PC-3 (cell line): ENCODE data around the gene MRPL50. TPM values are rescaled to one million over a fixed set of nuclear protein-coding genes. Genes with fewer than 3 reads are reported as not detected.

ENCODE experiments used
- ATAC-seq: fragments of 200-7000 bp; cut with Tn5 transposase; 2 replicates; pipeline ENCODE4 v1.9.1; 2020; ENCODE audit warnings: mild to moderate bottlenecking, moderate library complexity
- BruUV-seq: library from RNA; stranded (reverse); fragments of 400-500 nt; replicated peaks from 2 replicates; lab custom pipeline; 2021; lab: Mats Ljungman, UMichigan
- CTCF ChIA-PET: fragments of 300-600 bp; sonication (Branson Sonifier 250); formaldehyde crosslinking; loops from one replicate; lab custom pipeline; 2022; ENCODE audit warnings: antibody characterized with exemption; lab: Charles Lee
- POLR2A ChIA-PET: fragments of 300-600 bp; sonication (Branson Sonifier 250); formaldehyde crosslinking; loops from one replicate; lab custom pipeline; 2022; ENCODE audit warnings: antibody characterized with exemption; ENCODE audit not compliant: unreplicated experiment; lab: Charles Lee
- DNase-seq: peaks from one replicate; pipeline ENCODE4 v3.0.0-alpha.2; 2015
- H2AFZ ChIP-seq: fragments of 300-600 bp; sonication (generic); 2 replicates; pipeline ENCODE4 v1.6.0; 2016; ENCODE audit warnings: antibody characterized with exemption, low read length
- H3F3A ChIP-seq: fragments of 300-600 bp; sonication (generic); one replicate; pipeline ENCODE4 v1.6.0; 2017; ENCODE audit warnings: antibody characterized with exemption, low read length, control low read depth, mild to moderate bottlenecking; ENCODE audit not compliant: unreplicated experiment
- H3K27ac ChIP-seq: fragments of 300-600 bp; sonication (generic); 2 replicates; pipeline ENCODE4 v1.5.1; 2016; ENCODE audit warnings: mild to moderate bottlenecking, low read length
- H3K27me3 ChIP-seq: fragments of 300-600 bp; sonication (generic); 2 replicates; pipeline ENCODE4 v1.6.1; 2016; ENCODE audit warnings: low read length, mixed read lengths
- H3K36me3 ChIP-seq: fragments of 300-600 bp; sonication (generic); 2 replicates; pipeline ENCODE4 v1.6.1; 2016; ENCODE audit warnings: low read depth, mixed run types, low read length, mixed read lengths
- H3K4me1 ChIP-seq: fragments of 300-600 bp; sonication (generic); 2 replicates; pipeline ENCODE4 v1.5.1; 2016; ENCODE audit warnings: low read length; ENCODE audit not compliant: insufficient read depth
- H3K4me2 ChIP-seq: fragments of 300-600 bp; sonication (generic); 2 replicates; pipeline ENCODE4 v1.6.0; 2016; ENCODE audit warnings: low read length
- H3K4me3 ChIP-seq: fragments of 300-600 bp; sonication (generic); 2 replicates; pipeline ENCODE4 v1.5.1; 2016; ENCODE audit warnings: mild to moderate bottlenecking, low read length, mixed read lengths
- H3K79me2 ChIP-seq: fragments of 300-600 bp; sonication (generic); 2 replicates; pipeline ENCODE4 v1.6.1; 2017; ENCODE audit warnings: low read length, mixed read lengths
- H3K9ac ChIP-seq: fragments of 300-600 bp; sonication (generic); 2 replicates; pipeline ENCODE4 v1.6.0; 2016; ENCODE audit warnings: mild to moderate bottlenecking, low read length
- H3K9me2 ChIP-seq: fragments of 300-600 bp; sonication (generic); replicated peaks from 2 replicates; pipeline ENCODE4 v1.6.1; 2016; ENCODE audit warnings: mixed run types, low read length, mixed read lengths
- H3K9me3 ChIP-seq: fragments of 300-600 bp; sonication (generic); 2 replicates; pipeline ENCODE4 v1.6.1; 2016; ENCODE audit warnings: low read length, mixed read lengths
- H4K20me1 ChIP-seq: fragments of 300-600 bp; sonication (generic); 2 replicates; pipeline ENCODE4 v1.6.1; 2016; ENCODE audit warnings: low read length, mixed read lengths
- CTCF ChIP-seq: fragments of 300-600 bp; sonication (generic); conservative IDR thresholded peaks from 2 replicates; pipeline ENCODE4 v1.5.1; 2017; ENCODE audit warnings: antibody characterized with exemption, low read depth, mild to moderate bottlenecking, low read length
- EZH2 ChIP-seq: fragments of 300-600 bp; sonication (generic); IDR thresholded peaks from one replicate; pipeline ENCODE4 v1.6.1; 2017; ENCODE audit warnings: antibody characterized with exemption, mild to moderate bottlenecking, low read length; ENCODE audit not compliant: unreplicated experiment
- EZH2phosphoT487 ChIP-seq: fragments of 300-600 bp; sonication (generic); IDR thresholded peaks from 2 replicates; pipeline ENCODE4 v1.6.1; 2018; ENCODE audit warnings: mild to moderate bottlenecking, antibody characterized with exemption, low read length, borderline replicate concordance
- intact Hi-C: fragments of 100-400 bp; cut with micrococcal nuclease; formaldehyde crosslinking; loops from 2 replicates; pipeline ENCODE4 v1.9.0; 2023
- total RNA-seq: library from RNA; depleted of rRNA; stranded (reverse); fragments of >200 nt; gene quantifications from 2 replicates; pipeline ENCODE4 v1.2.3, GENCODE V29; 2014

The MRPL50 gene
- total RNA-seq, 1 experiment from 2014 or later = 10.2 TPM

- ATAC-seq (no peak), DNase-seq (no peak)
- no TSS peak for BruUV-seq
- H3K4me3 ChIP-seq = peak overlapping the region; percentile 70
- no peaks in the 10 kb centered on the region for H3K9me2 ChIP-seq
- H3K9me3 ChIP-seq = peaks cover 3% of the 10 kb centered on the region; the same call in 1 of the 2 replicates
- ChIA-PET CTCF (no interaction called here), POLR2A (interaction anchor here (0.6 kb wide), 1 partner anchor 798 kb away, joined by 7 read pairs; no protein-coding TSS in a partner anchor)
- H3K27ac ChIP-seq = no peak overlapping the region
- H4K20me1 ChIP-seq = no peaks in the 10 kb centered on the region
- no peaks in the 10 kb centered on the region for H3F3A ChIP-seq
- H2AFZ ChIP-seq = no peak overlapping the region
- TF ChIP-seq EZH2 (no peak), EZH2phosphoT487 (no peak), CTCF (no peak)
- peaks cover 61% of the 10 kb centered on the region for H3K36me3 ChIP-seq
- no peaks in the 10 kb centered on the region for H3K27me3 ChIP-seq
- intact Hi-C loops = no loop called here
- H3K4me2 ChIP-seq = peak overlapping the region; percentile 83; the same call in 1 of the 2 replicates
- peaks cover 51% of the 10 kb centered on the region for H3K79me2 ChIP-seq
- H3K4me1 ChIP-seq = peaks cover 3% of the 10 kb centered on the region; the same call in 1 of the 2 replicates
- no peak overlapping the region for H3K9ac ChIP-seq
Observed at GRCh38 chr9:101400120-101400519, 1.7 kb upstream of the MRPL50 start.

GRCh38 chr9:101399643-101399970 lies 1.2 kb upstream of the MRPL50 start:
- H3K4me2 ChIP-seq = peak overlapping the region; percentile 83
- H3K79me2 ChIP-seq = peaks cover 56% of the 10 kb centered on the region
- peaks cover 61% of the 10 kb centered on the region for H3K36me3 ChIP-seq
- no TSS peak for BruUV-seq
- H3K4me3 ChIP-seq = peak overlapping the region; percentile 70
- peaks cover 3% of the 10 kb centered on the region; the same call in 1 of the 2 replicates for H3K9me3 ChIP-seq
- H4K20me1 ChIP-seq = no peaks in the 10 kb centered on the region
- H3K4me1 ChIP-seq = peaks cover 3% of the 10 kb centered on the region; the same call in 1 of the 2 replicates
- H3K9me2 ChIP-seq = no peaks in the 10 kb centered on the region
- TF ChIP-seq EZH2 (no peak), EZH2phosphoT487 (no peak), CTCF (no peak)
- no peak for DNase-seq
- no peak for ATAC-seq
- peak overlapping the region; percentile 69; the same call in 1 of the 2 replicates for H2AFZ ChIP-seq
- H3K27me3 ChIP-seq = no peaks in the 10 kb centered on the region
- peak overlapping the region; percentile 72 for H3K9ac ChIP-seq
- POLR2A ChIA-PET = interaction anchor here (0.6 kb wide), 1 partner anchor 797 kb away, joined by 7 read pairs; no protein-coding TSS in a partner anchor
- no peak overlapping the region for H3K27ac ChIP-seq
- CTCF ChIA-PET = no interaction called here
- no peaks in the 10 kb centered on the region for H3F3A ChIP-seq
- intact Hi-C loops = no loop called here

GRCh38 chr9:101398930-101399642 lies 668 bp upstream of the MRPL50 start:
- CTCF ChIA-PET = interaction anchor here (0.5 to 1.3 kb wide), 2 partner anchors 50 to 307 kb away, joined by 3 read pairs; no protein-coding TSS in a partner anchor
- no peaks in the 10 kb centered on the region for H3K27me3 ChIP-seq
- no peaks in the 10 kb centered on the region for H4K20me1 ChIP-seq
- ATAC-seq = peak; percentile 13; the same call in 1 of the 2 replicates
- H3K36me3 ChIP-seq = peaks cover 61% of the 10 kb centered on the region
- TF ChIP-seq CTCF = no peak
- TF ChIP-seq EZH2 = no peak
- no peak for TF ChIP-seq EZH2phosphoT487
- no peaks in the 10 kb centered on the region for H3K9me2 ChIP-seq
- peak overlapping the region; percentile 70 for H3K4me3 ChIP-seq
- H3K4me2 ChIP-seq = peak overlapping the region; percentile 83
- H3K79me2 ChIP-seq = peaks cover 61% of the 10 kb centered on the region
- DNase-seq = no peak
- H3K9ac ChIP-seq = peak overlapping the region; percentile 72
- BruUV-seq = TSS peak; percentile 39
- H2AFZ ChIP-seq = peak overlapping the region; percentile 69
- peaks cover 3% of the 10 kb centered on the region; the same call in 1 of the 2 replicates for H3K9me3 ChIP-seq
- H3K27ac ChIP-seq = no peak overlapping the region
- H3K4me1 ChIP-seq = peaks cover 3% of the 10 kb centered on the region; the same call in 1 of the 2 replicates
- POLR2A ChIA-PET = interaction anchor here (0.6 kb wide), 1 partner anchor 797 kb away, joined by 7 read pairs; no protein-coding TSS in a partner anchor
- intact Hi-C loops = no loop called here
- no peaks in the 10 kb centered on the region for H3F3A ChIP-seq
